Epithelial cell of proximal tubule (primary cell): Measurements from ENCODE around the gene RASD2. TPM values are rescaled to one million over a fixed set of nuclear protein-coding genes. Genes with fewer than 3 reads are reported as not detected.
A peak's percentile ranks its signal among the peaks of the same experiment; 100 is the strongest.
"Not testable (repeated sequence)": the region's sequence is repeated elsewhere in the genome, so short reads cannot be mapped to it uniquely, and the experiment has no call there.

Experiments used
- DNase-seq: peaks from one replicate; pipeline ENCODE4 v3.0.0-alpha.2; 2011; ENCODE audit warnings: low read depth
- H3K4me3 ChIP-seq: 2 replicates; pipeline ENCODE4 v1.5.1; 2011; ENCODE audit warnings: low read depth, mild to moderate bottlenecking, low read length
- CTCF ChIP-seq: conservative IDR thresholded peaks from 2 replicates; pipeline ENCODE4 v1.5.1; 2012; ENCODE audit warnings: low read depth, mild to moderate bottlenecking, low read length
- total RNA-seq: library from RNA; depleted of rRNA; stranded (reverse); fragments of >200 nt; gene quantifications from 2 replicates; pipeline ENCODE4 v1.2.3, GENCODE V29; 2015

RASD2 gene
- 0.07 and 0.12 TPM in 2 replicates for total RNA-seq

GRCh38 chr22:35540595-35541253 lies at the start of gene RASD2:
TSS of gene RASD2 (plus strand) at chr22:35540831. CDS start at chr22:35546810, 5,979 bp downstream.
- H3K4me3 ChIP-seq, result peak within 1 kb of the TSS; percentile 54
- no peak for DNase-seq
- TF ChIP-seq CTCF, result no peak

- not testable (repeated sequence) for H3K4me3 ChIP-seq, DNase-seq
These were observed 49.3 kb upstream of the RASD2 start for GRCh38 chr22:35491061-35491907.

- no peak for TF ChIP-seq CTCF
- DNase-seq, result no peak
- no peak overlapping the region for H3K4me3 ChIP-seq
These were observed 48.7 kb upstream of the RASD2 start for GRCh38 chr22:35491908-35492380.

- no peak for DNase-seq
- H3K4me3 ChIP-seq, result no peak overlapping the region
- no peak for TF ChIP-seq CTCF
These were observed 47.6 kb upstream of the RASD2 start for GRCh38 chr22:35493074-35493473.

GRCh38 chr22:35495711-35496110 lies 44.9 kb upstream of the RASD2 start:
- not testable (repeated sequence) for H3K4me3 ChIP-seq, DNase-seq

- TF ChIP-seq CTCF, result no peak
- H3K4me3 ChIP-seq, result no peak overlapping the region
- DNase-seq, result no peak
These were observed 43.8 kb upstream of the RASD2 start for GRCh38 chr22:35496768-35497312.

- DNase-seq, result no peak
- no peak for TF ChIP-seq CTCF
- H3K4me3 ChIP-seq, result no peak overlapping the region
These were observed 42.4 kb upstream of the RASD2 start for GRCh38 chr22:35498026-35498800.
